ENCODE data around the gene PITPNM1. TPM values are rescaled to one million over a fixed set of nuclear protein-coding genes. Genes with fewer than 3 reads are reported as not detected.

The PITPNM1 gene
- polyA plus RNA-seq, 1 donor, result 7.4 TPM

DNA sequence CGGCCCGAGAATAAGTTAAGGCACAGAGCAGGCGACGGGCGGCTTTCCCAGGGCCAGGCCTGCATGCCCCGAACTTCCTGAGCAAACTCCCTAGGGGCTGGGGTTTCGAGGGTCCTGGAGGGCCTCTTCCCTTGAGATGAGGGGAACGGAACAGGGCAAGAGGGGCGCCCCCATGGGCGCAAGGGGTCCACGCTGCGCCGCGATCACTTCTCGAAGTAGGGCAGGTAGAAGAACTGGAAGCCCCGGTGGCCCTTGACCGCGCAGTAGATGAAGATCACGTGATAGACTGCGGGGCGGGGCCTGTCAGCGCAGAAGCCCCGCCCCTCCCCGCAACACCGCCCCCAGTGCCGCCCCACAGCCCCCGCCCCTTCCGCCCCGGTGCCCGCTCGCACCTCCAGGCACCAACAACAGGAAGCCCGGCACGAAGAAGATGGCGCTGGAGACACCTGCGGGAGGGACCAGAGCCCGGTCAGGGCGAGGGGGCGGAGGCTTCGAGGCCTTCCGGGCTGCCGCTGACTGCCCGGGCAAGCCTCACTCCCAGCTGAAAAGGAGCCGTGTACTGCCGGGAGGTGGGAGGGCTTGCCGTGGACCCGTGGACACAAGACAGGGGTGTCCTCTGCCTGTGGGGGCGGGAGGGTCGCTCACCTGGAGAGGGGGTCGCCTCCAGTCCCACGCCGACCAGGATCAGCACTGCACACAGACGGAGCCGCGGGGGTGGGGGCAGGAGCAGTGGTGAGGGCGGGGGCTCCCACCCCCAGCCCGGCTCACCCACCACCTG, 40.6 kb downstream of the PITPNM1 start:
- peak; percentile 61 for DNase-seq

- no peak for DNase-seq
Observed at GRCh38 chr11:67463680-67464410, 41.3 kb downstream of the PITPNM1 start.

- DNase-seq, result no peak
Observed at GRCh38 chr11:67463186-67463585, 42.0 kb downstream of the PITPNM1 start.

- DNase-seq, result no peak
Observed at GRCh38 chr11:67458266-67458665, 46.9 kb downstream of the PITPNM1 start.

DNA sequence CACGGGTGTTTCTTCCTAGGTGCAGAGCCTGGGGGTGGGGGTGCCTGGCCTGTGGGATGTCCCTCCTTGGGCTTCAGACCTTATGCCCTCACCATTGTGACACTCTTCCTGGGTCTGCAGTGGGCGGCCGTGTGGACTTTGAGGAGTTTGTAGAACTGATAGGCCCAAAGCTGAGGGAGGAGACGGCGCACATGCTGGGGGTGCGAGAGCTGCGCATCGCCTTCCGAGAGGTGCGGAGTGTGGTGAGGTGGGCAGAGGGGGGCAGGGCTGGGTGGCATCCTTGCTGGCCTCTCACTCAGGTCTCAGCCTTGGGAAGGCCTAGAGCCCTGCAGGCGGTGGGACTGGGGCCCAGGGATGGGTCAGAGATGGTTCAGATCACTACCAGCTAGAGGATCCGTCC, 47.7 kb downstream of the PITPNM1 start:
- no peak for DNase-seq

DNA sequence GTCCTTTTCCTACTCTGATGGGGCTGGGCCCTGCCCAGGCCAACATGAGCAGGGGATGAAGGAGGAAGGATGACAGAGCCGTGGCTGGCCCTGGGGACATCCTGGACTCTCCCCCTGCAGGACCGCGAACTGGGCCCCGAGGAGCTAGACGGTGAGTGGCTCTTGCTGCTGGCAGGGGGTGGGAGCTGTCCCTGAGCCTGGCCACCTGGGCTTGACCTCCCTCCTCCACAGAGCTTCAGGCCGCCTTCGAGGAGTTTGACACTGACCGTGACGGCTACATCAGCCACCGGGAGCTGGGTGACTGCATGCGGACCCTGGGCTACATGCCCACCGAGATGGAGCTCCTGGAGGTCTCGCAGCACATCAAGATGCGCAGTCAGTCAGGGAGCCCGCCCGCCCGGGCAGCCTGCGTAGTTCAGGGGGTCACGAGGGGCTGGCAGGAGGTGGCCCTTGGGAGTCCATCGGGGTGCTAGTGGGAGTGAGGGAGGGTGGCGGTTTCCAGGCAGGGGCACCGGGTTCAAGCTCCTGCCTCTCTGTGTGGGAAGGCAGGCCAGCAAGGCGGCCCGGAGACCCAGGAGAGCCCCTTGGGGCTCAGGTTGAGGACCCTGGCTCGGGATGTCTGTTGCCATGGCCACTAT, 49.0 kb downstream of the PITPNM1 start:
- DNase-seq, result no peak

- DNase-seq, result no peak
Observed at GRCh38 chr11:67455054-67455453, 50.1 kb downstream of the PITPNM1 start, which contains the start of gene CABP4. Gene CABP4 (plus strand): TSS chr11:67455354. CDS start chr11:67455424, 70 bp downstream.

- no peak for DNase-seq
Observed at GRCh38 chr11:67453816-67454732, 51.1 kb downstream of the PITPNM1 start.

DNA sequence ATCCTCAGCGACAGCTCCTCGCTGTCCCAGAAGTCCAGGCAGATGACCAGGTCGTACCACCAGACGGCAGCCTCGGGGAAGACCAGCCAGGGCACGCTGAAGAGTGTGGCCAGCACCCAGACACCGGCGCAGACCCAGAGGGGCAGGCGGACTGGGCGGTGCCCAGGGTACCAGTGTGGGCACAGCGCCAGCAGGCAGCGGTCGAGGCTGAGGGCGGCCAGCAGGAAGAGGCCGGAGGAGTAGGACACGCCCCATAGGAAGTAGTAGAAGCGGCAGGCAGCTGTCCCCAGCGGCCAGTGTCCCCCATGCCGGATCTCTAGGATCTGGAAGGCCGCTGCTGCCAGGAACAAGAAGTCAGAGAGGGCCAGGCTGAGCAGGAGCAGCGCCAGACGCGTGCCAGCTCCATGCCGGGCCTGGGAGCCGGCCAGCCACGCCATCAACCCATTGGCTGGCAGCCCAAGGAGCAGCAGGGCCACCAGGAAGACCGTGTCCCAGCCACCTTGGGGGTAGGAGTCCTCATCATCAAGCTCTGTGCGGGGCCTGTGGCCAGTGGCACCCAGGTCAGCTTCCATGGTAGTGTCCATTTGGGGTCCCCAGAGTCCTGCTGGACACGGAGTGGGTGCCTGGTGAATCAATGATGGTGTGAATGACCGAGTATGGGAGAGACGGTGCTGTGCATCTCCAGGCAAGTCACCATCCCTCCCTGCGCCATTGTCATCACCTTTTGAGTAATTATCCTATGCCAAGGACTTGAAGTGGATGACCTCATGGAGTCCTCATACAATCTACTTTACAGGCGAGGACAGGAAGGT, 52.8 kb downstream of the PITPNM1 start, which contains the start of gene GPR152:
Gene GPR152, minus strand, starts transcription at position 589 of the 812 bp plus-strand sequence. Its CDS starts 5 bp downstream, at position 584.
- DNase-seq, result no peak

- no peak for DNase-seq
Observed at GRCh38 chr11:67451658-67451976, 53.5 kb downstream of the PITPNM1 start.

- DNase-seq, result no peak
Observed at GRCh38 chr11:67450796-67451657, 54.1 kb downstream of the PITPNM1 start.

DNA sequence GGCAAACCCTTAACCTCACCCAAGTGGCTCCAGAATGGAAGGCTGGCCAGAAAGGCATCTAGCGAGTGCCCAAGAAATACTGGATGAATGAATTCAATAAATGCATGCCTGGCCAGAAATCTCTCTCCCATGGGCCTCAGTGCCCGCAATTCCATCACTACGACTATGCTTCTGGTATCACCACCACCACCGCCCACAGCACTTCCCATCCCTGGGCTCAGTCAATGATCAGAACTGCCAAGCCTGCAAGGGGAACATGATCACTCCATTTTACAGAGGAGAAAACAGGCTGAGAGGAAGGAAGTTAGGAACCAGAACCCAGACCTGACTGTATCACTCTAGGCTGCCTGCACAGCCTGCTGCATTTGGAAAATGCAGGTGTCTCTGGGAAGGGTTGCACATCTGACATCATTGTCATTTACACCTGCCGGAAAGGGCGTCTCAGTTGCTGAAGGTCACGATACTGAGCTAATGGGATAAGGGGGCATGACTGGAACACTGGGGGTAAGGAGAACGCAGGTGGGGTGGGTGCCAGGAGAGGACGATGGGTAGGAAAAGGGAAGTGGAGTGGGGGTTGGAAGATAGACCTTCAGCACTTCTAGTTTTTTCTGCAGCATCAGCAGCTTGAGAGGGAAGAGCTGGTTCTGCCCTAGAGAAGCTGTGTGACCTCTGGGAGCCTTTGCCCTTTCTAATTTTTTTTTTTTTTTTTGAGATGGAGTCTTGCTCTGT, 55.9 kb downstream of the PITPNM1 start:
- DNase-seq, result no peak

- no peak for DNase-seq
Observed at GRCh38 chr11:67448220-67448609, 56.9 kb downstream of the PITPNM1 start.

DNA sequence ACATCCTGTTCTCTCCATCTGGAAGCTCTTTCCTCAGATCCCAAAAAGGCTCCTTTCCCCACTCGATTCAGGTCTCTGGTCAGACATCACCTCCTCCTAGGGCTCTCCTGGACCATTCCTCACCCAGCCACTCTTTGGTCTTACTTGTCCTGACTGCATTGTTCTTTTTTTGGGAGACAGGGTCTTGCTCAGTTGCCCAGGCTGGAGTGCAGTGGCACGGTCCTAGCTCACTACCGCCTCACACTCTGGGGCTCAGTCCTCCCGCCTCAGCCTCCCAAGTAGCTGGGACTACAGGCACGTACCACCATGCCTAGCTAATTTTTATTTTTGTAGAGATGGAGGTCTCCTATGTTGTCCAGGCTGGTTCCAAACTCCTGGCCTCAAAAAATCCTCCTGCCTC, 59.6 kb downstream of the PITPNM1 start:
- no peak for DNase-seq

DNA sequence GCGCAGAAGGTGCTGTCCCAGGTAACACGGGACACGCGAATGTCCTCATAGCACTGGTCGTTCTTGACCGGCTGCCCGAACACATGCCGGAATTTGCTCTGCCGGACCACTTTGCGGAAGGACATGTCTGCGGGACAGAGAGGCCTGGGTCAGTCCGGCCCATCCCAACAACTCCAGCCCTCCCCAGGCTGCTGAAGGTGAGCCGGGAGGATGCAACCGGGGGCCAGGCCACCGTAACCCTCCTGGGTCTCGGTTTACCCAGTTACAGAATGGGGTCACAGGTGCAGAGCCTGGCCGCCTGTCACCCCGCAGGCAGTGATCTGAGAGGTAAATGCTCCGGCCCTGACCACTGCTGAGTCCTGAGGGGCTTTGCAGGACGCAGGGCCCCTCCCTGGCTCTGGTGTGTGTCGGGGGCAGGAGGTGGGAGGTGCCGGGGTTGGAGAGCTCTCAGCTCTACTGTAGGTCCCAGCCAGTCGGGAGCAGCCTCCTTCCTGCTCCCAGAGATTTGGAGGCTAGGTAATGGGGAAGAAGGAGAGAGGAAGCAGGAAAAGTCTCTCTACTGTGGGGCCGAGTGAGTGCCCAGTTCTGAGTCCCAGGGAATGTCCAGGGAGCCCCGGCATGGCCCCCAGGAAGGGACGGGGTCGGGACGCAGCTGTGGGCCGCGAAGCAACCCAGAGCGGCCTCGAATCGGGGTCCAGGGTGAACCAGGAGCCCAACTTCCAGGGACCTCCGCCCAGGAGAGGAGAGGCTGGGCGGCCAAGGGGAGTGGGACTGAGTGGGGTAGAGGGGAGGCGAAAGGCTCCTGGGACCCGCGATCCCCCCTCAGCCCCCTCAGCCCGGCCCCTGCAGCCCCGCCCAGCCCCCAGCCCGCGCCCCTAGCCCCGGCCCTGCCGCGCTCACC, 62.4 kb downstream of the PITPNM1 start:
- DNase-seq, result no peak

Data from hindlimb muscle (tissue), 1 donor.